ENCODE results near the gene ZCWPW2. TPM values are rescaled to one million over a fixed set of nuclear protein-coding genes. Genes with fewer than 3 reads are reported as not detected.

The ZCWPW2 gene
- polyA plus RNA-seq, 3 donors: 0.07 to 0.41 (median 0.35) TPM

DNA sequence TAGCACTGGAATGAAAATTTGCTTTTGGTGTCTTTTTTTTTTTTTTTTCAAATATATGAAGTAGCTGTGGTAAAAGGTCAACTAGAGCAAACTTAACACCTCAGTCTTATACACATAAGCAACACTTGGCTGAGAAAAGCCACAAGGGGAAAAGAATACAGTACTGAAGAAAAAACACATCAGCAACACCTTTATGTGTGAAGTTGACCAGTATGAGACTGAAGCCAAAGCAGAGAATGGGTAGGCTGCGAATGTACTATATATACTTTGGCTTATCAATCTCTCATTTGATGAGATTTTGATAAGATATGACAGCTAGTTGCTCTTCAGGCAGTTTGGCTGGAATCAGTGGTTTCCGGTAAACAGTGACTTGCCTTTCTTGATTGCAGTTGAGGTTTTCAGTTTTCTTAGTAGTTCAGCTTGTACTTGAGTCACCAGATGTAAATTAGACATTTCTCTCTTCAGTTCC lies 22.0 kb upstream of the ZCWPW2 start:
- Mint-ChIP-seq H3K27ac (no peak overlapping the region), H3K36me3 (peaks cover 57 to 59% of the 10 kb centered on the region in 2 donors)
- intact Hi-C loops (cut with micrococcal nuclease): loop anchor here in 1 of 2 donors (5.0 kb wide), 1 partner anchor 614 kb away; no protein-coding TSS in a partner anchor

More for the DNA sequence above, 22.0 kb upstream of the ZCWPW2 start:
- no peak overlapping the region for H3K9ac ChIP-seq (ENCODE audit: insufficient read depth, low read length, poor library complexity, severe bottlenecking)
- Mint-ChIP-seq H3K9me3 (no peaks in the 10 kb centered on the region), H3K27me3 (ENCODE audit: low read depth in 3 of 3) (no peaks in the 10 kb centered on the region), H3K4me1 (peaks cover 6% of the 10 kb centered on the region), H3K4me3 (no peak overlapping the region)
- H3K4me1 ChIP-seq (ENCODE audit: control insufficient read depth in 1 of 2, insufficient read depth in 2 of 2, low read length in 2 of 2): peaks cover 4 to 10% of the 10 kb centered on the region in 2 donors
- H3K9me3 ChIP-seq (replicated peaks in 1 of 2; ENCODE audit: control insufficient read depth in 1 of 2, insufficient read depth in 1 of 2, low read length in 2 of 2): no peaks in the 10 kb centered on the region
- no peaks in the 10 kb centered on the region for H3K79me2 ChIP-seq (ENCODE audit: insufficient read depth, low read length)
- no peak for TF ChIP-seq CTCF (IDR thresholded peaks at IDR 0.05)
- peaks cover 5% of the 10 kb centered on the region for H4K20me1 ChIP-seq (ENCODE audit: insufficient read depth, low read length)
- H3K36me3 ChIP-seq (replicated peaks in 1 of 2; ENCODE audit: control insufficient read depth in 1 of 2, insufficient read depth in 2 of 2, low read length in 2 of 2): peaks cover 77 to 84% of the 10 kb centered on the region in 2 donors
- H3K4me2 ChIP-seq (replicated peaks; ENCODE audit: extremely low read depth, low read length, poor library complexity, severe bottlenecking): peak overlapping the region; percentile 9
- 60% methylated on average over 1 of the region's 2 CpGs for WGBS (ENCODE audit: insufficient coverage)
- no peak overlapping the region for H2AFZ ChIP-seq (ENCODE audit: insufficient read depth, low read depth, low read length, poor library complexity, severe bottlenecking)
- no peaks in the 10 kb centered on the region for H3K27me3 ChIP-seq (ENCODE audit: control insufficient read depth in 2 of 2, insufficient read depth in 2 of 2, low read length in 2 of 2)
- H3K4me3 ChIP-seq (replicated peaks in 1 of 3; ENCODE audit: low read depth in 2 of 3, low read length in 3 of 3): no peak overlapping the region
- peak in 2 of 3 donors; percentile 26 to 30 for DNase-seq
- peak overlapping the region in 1 of 2 donors; percentile 36 for H3K27ac ChIP-seq (ENCODE audit: low read depth in 1 of 2, low read length in 2 of 2)

All from CD14-positive monocyte (primary cell).